Parathyroid adenoma (tissue), 2 donors: Measurements from ENCODE around the gene GHITM.

Experiments
- H2AFZ ChIP-seq: fragments of 300-600 bp; sonication (generic); one replicate; pipeline ENCODE4 v1.7.0; 2017; ENCODE audit warnings: antibody characterized with exemption, mild to moderate bottlenecking
- H3K27ac ChIP-seq: fragments of 300-600 bp; sonication (generic); one replicate; pipeline ENCODE4 v1.7.0; 2017
- H3K27me3 ChIP-seq: fragments of 300-600 bp; sonication (generic); one replicate; pipeline ENCODE4 v1.7.0; 2017; ENCODE audit warnings: low read length; ENCODE audit not compliant: control insufficient read depth, insufficient read depth
- H3K36me3 ChIP-seq: fragments of 300-600 bp; sonication (generic); one replicate; pipeline ENCODE4 v1.7.0; 2017; ENCODE audit warnings: low read length; ENCODE audit not compliant: control insufficient read depth, insufficient read depth
- H3K4me1 ChIP-seq: fragments of 300-600 bp; sonication (generic); one replicate; pipeline ENCODE4 v1.7.0; 2017; ENCODE audit warnings: control low read depth
- H3K4me2 ChIP-seq: fragments of 300-600 bp; sonication (generic); one replicate; pipeline ENCODE4 v1.7.0; 2017; ENCODE audit warnings: low read length
- H3K4me3 ChIP-seq: fragments of 300-600 bp; sonication (generic); one replicate; pipeline ENCODE4 v1.7.0; 2017; ENCODE audit warnings: low read depth, low read length
- H3K79me2 ChIP-seq: fragments of 300-600 bp; sonication (generic); one replicate; pipeline ENCODE4 v1.7.0; 2017; ENCODE audit warnings: control low read depth
- H3K9ac ChIP-seq: fragments of 300-600 bp; sonication (generic); one replicate; pipeline ENCODE4 v1.7.0; 2017; ENCODE audit warnings: mild to moderate bottlenecking
- H3K9me3 ChIP-seq: fragments of 300-600 bp; sonication (generic); one replicate; pipeline ENCODE4 v1.7.0; 2017; ENCODE audit warnings: low read length; ENCODE audit not compliant: control insufficient read depth
- CTCF ChIP-seq: fragments of 300-600 bp; sonication (generic); IDR thresholded peaks from one replicate; pipeline ENCODE4 v1.7.0; 2017; ENCODE audit warnings: antibody characterized with exemption, mild to moderate bottlenecking
- donor health status: primary hyperparathyroidism.

The GHITM gene

GRCh38 chr10:84202349-84202748, 63.0 kb downstream of the GHITM start:
- Histone ChIP-seq H3K4me2 (no peak overlapping the region), H3K4me3 (no peak overlapping the region), H3K79me2 (no peaks in the 10 kb centered on the region), H3K36me3 (no peaks in the 10 kb centered on the region), H2AFZ (no peak overlapping the region), H3K9ac (no peak overlapping the region), H3K9me3 (no peaks in the 10 kb centered on the region), H3K27me3 (no peaks in the 10 kb centered on the region), H3K4me1 (no peaks in the 10 kb centered on the region), H3K27ac (no peak overlapping the region)
- no peak for TF ChIP-seq CTCF
